ENCODE results near the gene ZBTB40.

ZBTB40 gene

GRCh38 chr1:22563671-22564602 is 112.3 kb downstream of the ZBTB40 start:
- no peak for DNase-seq
- in situ Hi-C loops (cut with HindIII; ENCODE audit: low pct_ligation_motif_present, low pct_unique_long_range_greater_than_20kb, low sequenced_read_pairs) = no loop called here

- no peak for DNase-seq
- in situ Hi-C loops (cut with HindIII; ENCODE audit: low pct_ligation_motif_present, low pct_unique_long_range_greater_than_20kb, low sequenced_read_pairs) = no loop called here
Measured at GRCh38 chr1:22566161-22566560, 114.5 kb downstream of the ZBTB40 start.

- in situ Hi-C loops (cut with HindIII; ENCODE audit: low pct_ligation_motif_present, low pct_unique_long_range_greater_than_20kb, low sequenced_read_pairs) = no loop called here
- DNase-seq = no peak
Measured at GRCh38 chr1:22567197-22567596, 115.5 kb downstream of the ZBTB40 start.

GRCh38 chr1:22567994-22568393 is 116.3 kb downstream of the ZBTB40 start:
- no peak for DNase-seq
- in situ Hi-C loops (cut with HindIII; ENCODE audit: low pct_ligation_motif_present, low pct_unique_long_range_greater_than_20kb, low sequenced_read_pairs) = no loop called here

GRCh38 chr1:22569269-22569668 is 117.6 kb downstream of the ZBTB40 start:
- no peak for DNase-seq
- in situ Hi-C loops (cut with HindIII; ENCODE audit: low pct_ligation_motif_present, low pct_unique_long_range_greater_than_20kb, low sequenced_read_pairs) = no loop called here

- DNase-seq = no peak
- in situ Hi-C loops (cut with HindIII; ENCODE audit: low pct_ligation_motif_present, low pct_unique_long_range_greater_than_20kb, low sequenced_read_pairs) = no loop called here
Measured at GRCh38 chr1:22570140-22570909, 118.7 kb downstream of the ZBTB40 start.

- DNase-seq = no peak
- in situ Hi-C loops (cut with HindIII; ENCODE audit: low pct_ligation_motif_present, low pct_unique_long_range_greater_than_20kb, low sequenced_read_pairs) = no loop called here
Measured at GRCh38 chr1:22572818-22573217, 121.2 kb downstream of the ZBTB40 start.

GRCh38 chr1:22573237-22573636 is 121.6 kb downstream of the ZBTB40 start:
- no peak for DNase-seq
- in situ Hi-C loops (cut with HindIII; ENCODE audit: low pct_ligation_motif_present, low pct_unique_long_range_greater_than_20kb, low sequenced_read_pairs) = no loop called here

- in situ Hi-C loops (cut with HindIII; ENCODE audit: low pct_ligation_motif_present, low pct_unique_long_range_greater_than_20kb, low sequenced_read_pairs) = no loop called here
- no peak for DNase-seq
Measured at GRCh38 chr1:22575532-22576149, 124.0 kb downstream of the ZBTB40 start.

- no peak for DNase-seq
- in situ Hi-C loops (cut with HindIII; ENCODE audit: low pct_ligation_motif_present, low pct_unique_long_range_greater_than_20kb, low sequenced_read_pairs) = no loop called here
Measured at GRCh38 chr1:22576150-22576544, 124.5 kb downstream of the ZBTB40 start.

GRCh38 chr1:22576617-22577016 is 125.0 kb downstream of the ZBTB40 start:
- in situ Hi-C loops (cut with HindIII; ENCODE audit: low pct_ligation_motif_present, low pct_unique_long_range_greater_than_20kb, low sequenced_read_pairs) = no loop called here
- no peak for DNase-seq

GRCh38 chr1:22578732-22579361 is 127.2 kb downstream of the ZBTB40 start:
- no peak for DNase-seq
- in situ Hi-C loops (cut with HindIII; ENCODE audit: low pct_ligation_motif_present, low pct_unique_long_range_greater_than_20kb, low sequenced_read_pairs) = no loop called here

GRCh38 chr1:22579541-22580155 is 128.0 kb downstream of the ZBTB40 start:
- in situ Hi-C loops (cut with HindIII; ENCODE audit: low pct_ligation_motif_present, low pct_unique_long_range_greater_than_20kb, low sequenced_read_pairs) = no loop called here
- no peak for DNase-seq

Measured in ACHN (cell line).